ENCODE measurements around the gene LATS1.
"Not testable (repeated sequence)": the region's sequence is repeated elsewhere in the genome, so short reads cannot be mapped to it uniquely, and the experiment has no call there.

LATS1 gene

GRCh38 chr6:149750136-149750609 lies 32.3 kb upstream of the LATS1 start:
- Histone ChIP-seq H3K4me3 (ENCODE audit: low read length) (peak overlapping the region; percentile 80), H3K9ac (ENCODE audit: low read length) (peak overlapping the region; percentile 87), H3K36me3 (ENCODE audit: control insufficient read depth, insufficient read depth, low read length) (no peaks in the 10 kb centered on the region), H3K4me1 (ENCODE audit: control insufficient read depth, insufficient read depth, low read length) (peaks cover 14% of the 10 kb centered on the region), H3K27me3 (ENCODE audit: control insufficient read depth, insufficient read depth, low read length) (no peaks in the 10 kb centered on the region), H3K9me3 (ENCODE audit: control insufficient read depth, low read length) (no peaks in the 10 kb centered on the region)

- Histone ChIP-seq H3K36me3 (ENCODE audit: control insufficient read depth, insufficient read depth, low read length) (no peaks in the 10 kb centered on the region), H3K9ac (ENCODE audit: low read length) (peak within 1 kb of the TSS; percentile 87), H3K4me3 (ENCODE audit: low read length) (peak within 1 kb of the TSS; percentile 80), H3K27me3 (ENCODE audit: control insufficient read depth, insufficient read depth, low read length) (no peaks in the 10 kb centered on the region), H3K9me3 (ENCODE audit: control insufficient read depth, low read length) (no peaks in the 10 kb centered on the region), H3K4me1 (ENCODE audit: control insufficient read depth, insufficient read depth, low read length) (peaks cover 14% of the 10 kb centered on the region)
Measured at GRCh38 chr6:149749594-149750135, 31.8 kb upstream of the LATS1 start, which contains the start of gene PCMT1. Gene PCMT1 (plus strand): TSS chr6:149749741. CDS start chr6:149749902, 161 bp downstream.

GRCh38 chr6:149749082-149749593 lies 31.2 kb upstream of the LATS1 start:
- Histone ChIP-seq H3K9ac (ENCODE audit: low read length) (peak overlapping the region; percentile 87), H3K4me1 (ENCODE audit: control insufficient read depth, insufficient read depth, low read length) (peaks cover 14% of the 10 kb centered on the region)
- H3K4me3 ChIP-seq (ENCODE audit: low read length); H3K9me3 ChIP-seq (ENCODE audit: control insufficient read depth, low read length); H3K36me3 ChIP-seq (ENCODE audit: control insufficient read depth, insufficient read depth, low read length); H3K27me3 ChIP-seq (ENCODE audit: control insufficient read depth, insufficient read depth, low read length): not testable (repeated sequence)

- Histone ChIP-seq H3K4me1 (ENCODE audit: control insufficient read depth, insufficient read depth, low read length) (peaks cover 14% of the 10 kb centered on the region), H3K9ac (ENCODE audit: low read length) (peak within 1 kb of the TSS; percentile 79), H3K27me3 (ENCODE audit: control insufficient read depth, insufficient read depth, low read length) (no peaks in the 10 kb centered on the region), H3K9me3 (ENCODE audit: control insufficient read depth, low read length) (no peaks in the 10 kb centered on the region), H3K36me3 (ENCODE audit: control insufficient read depth, insufficient read depth, low read length) (no peaks in the 10 kb centered on the region), H3K4me3 (ENCODE audit: low read length) (peak within 1 kb of the TSS; percentile 83)
Measured at GRCh38 chr6:149746147-149746946, 28.4 kb upstream of the LATS1 start, which contains the start of gene NUP43. Gene NUP43 (minus strand): TSS chr6:149746529. CDS start chr6:149746495, 34 bp downstream.

- H3K9ac ChIP-seq (ENCODE audit: low read length): peak overlapping the region; percentile 79
Measured at GRCh38 chr6:149745252-149745651, 27.4 kb upstream of the LATS1 start.

GRCh38 chr6:149734915-149735314 lies 17.0 kb upstream of the LATS1 start:
- Histone ChIP-seq H3K4me3 (ENCODE audit: low read length) (no peak overlapping the region), H3K9me3 (ENCODE audit: control insufficient read depth, low read length) (no peaks in the 10 kb centered on the region), H3K36me3 (ENCODE audit: control insufficient read depth, insufficient read depth, low read length) (no peaks in the 10 kb centered on the region), H3K27me3 (ENCODE audit: control insufficient read depth, insufficient read depth, low read length) (no peaks in the 10 kb centered on the region), H3K9ac (ENCODE audit: low read length) (no peak overlapping the region), H3K4me1 (ENCODE audit: control insufficient read depth, insufficient read depth, low read length) (no peaks in the 10 kb centered on the region)

More at GRCh38 chr6:149745252-149745651, 27.4 kb upstream of the LATS1 start:
- H3K27me3 ChIP-seq (ENCODE audit: control insufficient read depth, insufficient read depth, low read length); H3K4me1 ChIP-seq (ENCODE audit: control insufficient read depth, insufficient read depth, low read length); H3K36me3 ChIP-seq (ENCODE audit: control insufficient read depth, insufficient read depth, low read length); H3K9me3 ChIP-seq (ENCODE audit: control insufficient read depth, low read length): not testable (repeated sequence)
- peak overlapping the region; percentile 83 for H3K4me3 ChIP-seq (ENCODE audit: low read length)

GRCh38 chr6:149733089-149733720 lies 15.3 kb upstream of the LATS1 start:
- Histone ChIP-seq H3K36me3 (ENCODE audit: control insufficient read depth, insufficient read depth, low read length) (no peaks in the 10 kb centered on the region), H3K9ac (ENCODE audit: low read length) (no peak overlapping the region), H3K4me3 (ENCODE audit: low read length) (no peak overlapping the region), H3K4me1 (ENCODE audit: control insufficient read depth, insufficient read depth, low read length) (no peaks in the 10 kb centered on the region), H3K9me3 (ENCODE audit: control insufficient read depth, low read length) (no peaks in the 10 kb centered on the region), H3K27me3 (ENCODE audit: control insufficient read depth, insufficient read depth, low read length) (no peaks in the 10 kb centered on the region)

GRCh38 chr6:149729824-149730223 lies 11.9 kb upstream of the LATS1 start:
- H3K36me3 ChIP-seq (ENCODE audit: control insufficient read depth, insufficient read depth, low read length): no peaks in the 10 kb centered on the region
- H3K9ac ChIP-seq (ENCODE audit: low read length): no peak overlapping the region
- no peak overlapping the region for H3K4me3 ChIP-seq (ENCODE audit: low read length)
- no peaks in the 10 kb centered on the region for H3K9me3 ChIP-seq (ENCODE audit: control insufficient read depth, low read length)
- H3K4me1 ChIP-seq (ENCODE audit: control insufficient read depth, insufficient read depth, low read length): no peaks in the 10 kb centered on the region
- H3K27me3 ChIP-seq (ENCODE audit: control insufficient read depth, insufficient read depth, low read length): no peaks in the 10 kb centered on the region

- peaks cover 3% of the 10 kb centered on the region for H3K4me1 ChIP-seq (ENCODE audit: control insufficient read depth, insufficient read depth, low read length)
- H3K9ac ChIP-seq (ENCODE audit: low read length): no peak overlapping the region
- no peaks in the 10 kb centered on the region for H3K27me3 ChIP-seq (ENCODE audit: control insufficient read depth, insufficient read depth, low read length)
- H3K36me3 ChIP-seq (ENCODE audit: control insufficient read depth, insufficient read depth, low read length): no peaks in the 10 kb centered on the region
- no peaks in the 10 kb centered on the region for H3K9me3 ChIP-seq (ENCODE audit: control insufficient read depth, low read length)
- H3K4me3 ChIP-seq (ENCODE audit: low read length): no peak overlapping the region
Measured at GRCh38 chr6:149728499-149729234, 10.8 kb upstream of the LATS1 start.

- no peaks in the 10 kb centered on the region for H3K27me3 ChIP-seq (ENCODE audit: control insufficient read depth, insufficient read depth, low read length)
- H3K36me3 ChIP-seq (ENCODE audit: control insufficient read depth, insufficient read depth, low read length): no peaks in the 10 kb centered on the region
- no peak overlapping the region for H3K9ac ChIP-seq (ENCODE audit: low read length)
- no peaks in the 10 kb centered on the region for H3K9me3 ChIP-seq (ENCODE audit: control insufficient read depth, low read length)
- H3K4me3 ChIP-seq (ENCODE audit: low read length): no peak overlapping the region
- peaks cover 3% of the 10 kb centered on the region for H3K4me1 ChIP-seq (ENCODE audit: control insufficient read depth, insufficient read depth, low read length)
Measured at GRCh38 chr6:149727793-149728498, 10.0 kb upstream of the LATS1 start.

- H3K36me3 ChIP-seq (ENCODE audit: control insufficient read depth, insufficient read depth, low read length): no peaks in the 10 kb centered on the region
Measured at GRCh38 chr6:149725785-149726184, 7.9 kb upstream of the LATS1 start.

More at GRCh38 chr6:149725785-149726184, 7.9 kb upstream of the LATS1 start:
- Histone ChIP-seq H3K9me3 (ENCODE audit: control insufficient read depth, low read length) (no peaks in the 10 kb centered on the region), H3K9ac (ENCODE audit: low read length) (no peak overlapping the region), H3K4me1 (ENCODE audit: control insufficient read depth, insufficient read depth, low read length) (peaks cover 3% of the 10 kb centered on the region), H3K4me3 (ENCODE audit: low read length) (no peak overlapping the region), H3K27me3 (ENCODE audit: control insufficient read depth, insufficient read depth, low read length) (no peaks in the 10 kb centered on the region)

All from mucosa of stomach (tissue), 1 donor.